Uterus (tissue), 2 donors: ENCODE results near the gene EGR1.

ENCODE experiments used
- POLR2A ChIP-seq, 2 donors: fragments of 450-650 bp; IDR thresholded peaks; one replicate each; pipeline ENCODE4 v1.6.1; 2016; ENCODE audit warnings: antibody characterized with exemption in 2 of 2, mild to moderate bottlenecking in 1 of 2, moderate library complexity in 1 of 2
- TF ChIP-seq, protein P1 (sequence below), 4 experiments: fragments of 200-600 bp in 2 of 4; fragments of 450-650 bp in 2 of 4; sonication (generic) in 2 of 4; IDR thresholded peaks; one replicate each; pipeline ENCODE4 v1.5.1; 2016 to 2019; ENCODE audit warnings: antibody characterized with exemption in 4 of 4, mild to moderate bottlenecking in 2 of 4, moderate library complexity in 1 of 4

DNA sequence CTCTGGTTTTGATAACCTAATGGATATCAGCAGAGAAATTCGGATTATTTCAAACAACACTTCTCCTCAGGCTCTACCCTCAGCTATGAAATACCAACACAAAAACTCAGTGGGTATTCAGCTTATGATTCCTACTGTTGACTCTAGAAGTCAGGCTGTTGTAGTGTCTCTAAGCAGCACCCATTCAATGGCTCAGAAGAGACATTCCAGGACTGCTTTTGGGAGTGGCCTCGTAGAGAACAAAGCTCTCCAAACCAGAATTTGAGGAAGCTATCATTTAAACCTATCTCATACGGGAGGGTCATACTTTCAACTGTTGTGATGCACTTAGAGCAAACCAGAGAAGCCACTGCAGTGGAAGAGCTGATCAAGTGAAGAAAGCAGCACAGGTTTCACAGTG lies 43.7 kb downstream of the EGR1 start:
- TF ChIP-seq POLR2A (IDR thresholded peaks at IDR 0.05): no peak
- TF ChIP-seq, protein P1, sequence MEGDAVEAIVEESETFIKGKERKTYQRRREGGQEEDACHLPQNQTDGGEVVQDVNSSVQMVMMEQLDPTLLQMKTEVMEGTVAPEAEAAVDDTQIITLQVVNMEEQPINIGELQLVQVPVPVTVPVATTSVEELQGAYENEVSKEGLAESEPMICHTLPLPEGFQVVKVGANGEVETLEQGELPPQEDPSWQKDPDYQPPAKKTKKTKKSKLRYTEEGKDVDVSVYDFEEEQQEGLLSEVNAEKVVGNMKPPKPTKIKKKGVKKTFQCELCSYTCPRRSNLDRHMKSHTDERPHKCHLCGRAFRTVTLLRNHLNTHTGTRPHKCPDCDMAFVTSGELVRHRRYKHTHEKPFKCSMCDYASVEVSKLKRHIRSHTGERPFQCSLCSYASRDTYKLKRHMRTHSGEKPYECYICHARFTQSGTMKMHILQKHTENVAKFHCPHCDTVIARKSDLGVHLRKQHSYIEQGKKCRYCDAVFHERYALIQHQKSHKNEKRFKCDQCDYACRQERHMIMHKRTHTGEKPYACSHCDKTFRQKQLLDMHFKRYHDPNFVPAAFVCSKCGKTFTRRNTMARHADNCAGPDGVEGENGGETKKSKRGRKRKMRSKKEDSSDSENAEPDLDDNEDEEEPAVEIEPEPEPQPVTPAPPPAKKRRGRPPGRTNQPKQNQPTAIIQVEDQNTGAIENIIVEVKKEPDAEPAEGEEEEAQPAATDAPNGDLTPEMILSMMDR (IDR thresholded peaks at IDR 0.05): no peak
